H9 (cell line): ENCODE measurements around the gene CDK6. TPM values are rescaled to one million over a fixed set of nuclear protein-coding genes. Genes with fewer than 3 reads are reported as not detected.
A peak's percentile ranks its signal among the peaks of the same experiment; 100 is the strongest.

Experiments used
- DNase-seq: peaks from one replicate; pipeline ENCODE4 v3.0.0-alpha.2; 2017
- H2AFZ ChIP-seq: one replicate; pipeline ENCODE4 v1.6.1; 2013; ENCODE audit warnings: mild to moderate bottlenecking, low read length, control low read depth, moderate library complexity
- H2AK5ac ChIP-seq: 2 replicates; pipeline ENCODE4 v1.6.1; 2013; ENCODE audit warnings: low read length, control low read depth, mixed read lengths; ENCODE audit not compliant: insufficient read length
- H2BK120ac ChIP-seq: one replicate; pipeline ENCODE4 v1.6.1; 2013; ENCODE audit warnings: low read depth, mild to moderate bottlenecking, low read length, control low read depth, inconsistent platforms; ENCODE audit not compliant: poor library complexity, severe bottlenecking
- H2BK12ac ChIP-seq: 2 replicates; pipeline ENCODE4 v1.6.1; 2013; ENCODE audit warnings: low read length, control low read depth, mixed read lengths, low read depth; ENCODE audit not compliant: insufficient read length
- H2BK15ac ChIP-seq: 2 replicates; pipeline ENCODE4 v1.6.1; 2013; ENCODE audit warnings: low read depth, low read length, control low read depth
- H2BK20ac ChIP-seq: one replicate; pipeline ENCODE4 v1.6.1; 2013; ENCODE audit warnings: low read depth, mild to moderate bottlenecking, low read length, control low read depth, inconsistent platforms; ENCODE audit not compliant: poor library complexity, severe bottlenecking
- H2BK5ac ChIP-seq: 2 replicates; pipeline ENCODE4 v1.6.1; 2013; ENCODE audit warnings: low read length, control low read depth, mixed read lengths; ENCODE audit not compliant: insufficient read length
- H3K14ac ChIP-seq: 2 replicates; pipeline ENCODE4 v1.6.1; 2013; ENCODE audit warnings: low read length, control low read depth; ENCODE audit not compliant: insufficient read depth
- H3K18ac ChIP-seq: 2 replicates; pipeline ENCODE4 v1.6.1; 2013; ENCODE audit warnings: low read depth, mild to moderate bottlenecking, mixed read lengths, low read length, control low read depth; ENCODE audit not compliant: insufficient read length
- H3K23ac ChIP-seq: 2 replicates; pipeline ENCODE4 v1.6.1; 2013; ENCODE audit warnings: low read length, control low read depth, mixed read lengths, low read depth; ENCODE audit not compliant: insufficient read length
- H3K23me2 ChIP-seq: 2 replicates; pipeline ENCODE4 v1.6.1; 2013; ENCODE audit warnings: low read depth, mild to moderate bottlenecking, mixed read lengths, low read length, control low read depth; ENCODE audit not compliant: insufficient read length, poor library complexity, severe bottlenecking
- H3K27ac ChIP-seq: 2 replicates; pipeline ENCODE4 v1.5.1; 2013; ENCODE audit warnings: low read length, control low read depth, mixed read lengths, low read depth; ENCODE audit not compliant: insufficient read length
- H3K27me3 ChIP-seq: 2 replicates; pipeline ENCODE4 v1.6.1; 2013; ENCODE audit warnings: low read length, control low read depth, inconsistent platforms; ENCODE audit not compliant: insufficient read depth
- H3K4ac ChIP-seq: 2 replicates; pipeline ENCODE4 v1.6.1; 2013; ENCODE audit warnings: low read depth, mild to moderate bottlenecking, control low read depth, inconsistent platforms, low read length, moderate library complexity
- H3K4me1 ChIP-seq: 2 replicates; pipeline ENCODE4 v1.6.1; 2013; ENCODE audit warnings: low read length, control low read depth, inconsistent platforms; ENCODE audit not compliant: insufficient read depth
- H3K4me2 ChIP-seq: 2 replicates; pipeline ENCODE4 v1.6.1; 2013; ENCODE audit warnings: low read length, control low read depth, mixed read lengths; ENCODE audit not compliant: insufficient read length, insufficient read depth
- H3K56ac ChIP-seq: 2 replicates; pipeline ENCODE4 v1.6.1; 2013; ENCODE audit warnings: low read depth, mild to moderate bottlenecking, mixed read lengths, low read length, control low read depth; ENCODE audit not compliant: insufficient read length
- H3K79me1 ChIP-seq: 2 replicates; pipeline ENCODE4 v1.6.1; 2013; ENCODE audit warnings: low read depth, mild to moderate bottlenecking, moderate library complexity, low read length, control low read depth, inconsistent platforms; ENCODE audit not compliant: insufficient read depth, poor library complexity, severe bottlenecking
- H3K79me2 ChIP-seq: 2 replicates; pipeline ENCODE4 v1.6.1; 2013; ENCODE audit warnings: low read length, control low read depth, inconsistent platforms; ENCODE audit not compliant: insufficient read depth
- H3K9ac ChIP-seq: 2 replicates; pipeline ENCODE4 v1.6.1; 2013; ENCODE audit warnings: low read length, control low read depth, mixed read lengths; ENCODE audit not compliant: insufficient read length; ENCODE audit errors: extremely low read depth
- H3K9me3 ChIP-seq: one replicate; pipeline ENCODE4 v1.6.1; 2013; ENCODE audit warnings: low read depth, low read length, inconsistent platforms; ENCODE audit not compliant: control insufficient read depth
- H3T11ph ChIP-seq: one replicate; pipeline ENCODE4 v1.6.1; 2013; ENCODE audit warnings: mild to moderate bottlenecking, low read length, control low read depth, inconsistent platforms
- H4K20me1 ChIP-seq: one replicate; pipeline ENCODE4 v1.6.1; 2013; ENCODE audit not compliant: control insufficient read depth, insufficient read length, insufficient read depth
- H4K5ac ChIP-seq: 2 replicates; pipeline ENCODE4 v1.6.1; 2013; ENCODE audit warnings: low read depth, mild to moderate bottlenecking, mixed read lengths, low read length, control low read depth; ENCODE audit not compliant: insufficient read length
- H4K8ac ChIP-seq: replicated peaks from 2 replicates; pipeline ENCODE4 v1.6.1; 2013; ENCODE audit warnings: low read length, control low read depth, mixed read lengths, low read depth; ENCODE audit not compliant: insufficient read length
- H4K91ac ChIP-seq: 2 replicates; pipeline ENCODE4 v1.6.1; 2013; ENCODE audit warnings: low read depth, mild to moderate bottlenecking, moderate library complexity, mixed read lengths, low read length, control low read depth; ENCODE audit not compliant: insufficient read length
- H3K27ac Mint-ChIP-seq, 3 experiments: 2 replicates in 2 of 3; 3 replicates in 1 of 3; pipeline ENCODE4 v1.8.0; 2020 to 2021; ENCODE audit warnings: mixed read lengths in 3 of 3, mild to moderate bottlenecking in 1 of 3, moderate library complexity in 1 of 3
- H3K27me3 Mint-ChIP-seq: 2 replicates; pipeline ENCODE4 v1.8.0; 2021; ENCODE audit warnings: low read depth, mild to moderate bottlenecking, moderate library complexity, mixed read lengths
- H3K36me3 Mint-ChIP-seq, 3 experiments: 2 replicates in 2 of 3; 3 replicates in 1 of 3; pipeline ENCODE4 v1.8.0; 2020 to 2021; ENCODE audit warnings: low read depth in 3 of 3, mixed read lengths in 3 of 3; ENCODE audit not compliant: insufficient read depth in 1 of 3
- H3K4me1 Mint-ChIP-seq, 2 experiments: 2 replicates each; pipeline ENCODE4 v1.8.0; 2020; ENCODE audit warnings: mixed read lengths in 2 of 2
- H3K4me3 Mint-ChIP-seq, 2 experiments: 2 replicates in 1 of 2; 3 replicates in 1 of 2; pipeline ENCODE4 v1.8.0; 2020 to 2021; ENCODE audit warnings: mild to moderate bottlenecking in 2 of 2, mixed read lengths in 2 of 2, moderate library complexity in 1 of 2
- H3K9me3 Mint-ChIP-seq, 2 experiments: 2 replicates in 1 of 2; 3 replicates in 1 of 2; pipeline ENCODE4 v1.8.0; 2020; ENCODE audit warnings: mild to moderate bottlenecking in 2 of 2, mixed read lengths in 2 of 2, moderate library complexity in 1 of 2
- WGBS: extraction: QIAGEN DNeasy Blood & Tissue Kit; methylation state at CpG from one replicate; pipeline ENCODE4 v1.1.7; 2013; ENCODE audit warnings: missing lambda C conversion rate, low lambda C conversion rate, mixed read lengths; ENCODE audit not compliant: insufficient read length; ENCODE audit errors: extremely low coverage; 5-methylcytosine and 5-hydroxymethylcytosine counted together
- total RNA-seq: library from RNA; stranded (reverse); gene quantifications from 2 replicates; pipeline ENCODE4 v1.2.1, GENCODE V29; 2021
- TF ChIP-seq, protein P1 (sequence below): fragments of 200-600 bp; sonication (generic); conservative IDR thresholded peaks from 3 replicates; pipeline ENCODE4 v1.8.0; 2021; ENCODE audit warnings: antibody characterized with exemption, mild to moderate bottlenecking

CDK6 gene
- total RNA-seq, 1 experiment from 2014 or later, result 30.0 TPM

DNA sequence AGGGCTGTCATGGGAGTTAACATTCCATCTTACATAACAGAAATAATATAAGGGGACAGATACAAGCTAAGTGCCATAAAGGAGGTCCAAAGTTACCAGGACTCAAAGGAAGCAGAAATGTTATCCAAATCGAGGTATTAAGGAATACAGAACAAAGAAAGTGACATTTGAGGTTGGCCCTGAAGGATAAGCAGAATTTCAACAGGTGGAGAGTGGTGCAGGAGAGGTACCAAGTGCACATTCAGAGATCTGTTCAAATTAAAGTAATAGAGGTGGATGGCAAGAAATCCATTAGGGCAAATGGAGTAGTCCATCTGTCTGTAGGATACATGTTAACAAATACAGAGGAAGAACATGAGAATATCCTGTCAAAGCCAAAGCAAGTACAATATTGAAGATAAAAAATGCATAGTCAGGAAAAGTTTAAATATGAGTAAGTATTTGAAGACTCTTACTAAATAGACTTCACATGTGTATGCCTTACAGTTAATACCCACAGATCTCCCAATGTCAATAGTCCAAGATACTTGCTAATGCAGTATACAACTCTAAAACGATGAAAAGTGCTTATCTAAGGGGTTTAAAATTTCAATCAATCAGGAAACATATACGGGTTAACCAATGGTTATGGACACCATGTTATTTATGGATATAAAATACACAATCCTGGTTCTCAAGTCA lies 10.0 kb downstream of the CDK6 start:
- no peak overlapping the region for H2BK120ac ChIP-seq
- no peak overlapping the region for H2AFZ ChIP-seq
- no peaks in the 10 kb centered on the region for H3K27me3 ChIP-seq
- no peak overlapping the region for H2BK20ac ChIP-seq
- no peak overlapping the region for H2BK5ac ChIP-seq
- no peak overlapping the region for H3K27ac ChIP-seq
- no peaks in the 10 kb centered on the region for H3K79me1 ChIP-seq
- no peak overlapping the region for H3K4ac ChIP-seq
- H4K20me1 ChIP-seq, result no peaks in the 10 kb centered on the region
- Mint-ChIP-seq H3K36me3 (peaks cover 0 to 2% (median 1%) of the 10 kb centered on the region in 3 experiments; a peak in 1 of 7 replicates), H3K27me3 (no peaks in the 10 kb centered on the region), H3K9me3 (no peaks in the 10 kb centered on the region), H3K4me3 (no peak overlapping the region), H3K27ac (peak overlapping the region in 1 of 3 experiments; percentile 2; a peak in 1 of 7 replicates), H3K4me1 (peaks cover 58 to 61% of the 10 kb centered on the region in 2 experiments)
- no peak overlapping the region for H4K5ac ChIP-seq
- H2AK5ac ChIP-seq, result no peak overlapping the region
- peaks cover 6% of the 10 kb centered on the region; the same call in 1 of the 2 replicates for H3K4me1 ChIP-seq
- H3T11ph ChIP-seq, result no peak overlapping the region
- no peak overlapping the region for H3K23ac ChIP-seq
- H3K56ac ChIP-seq, result no peak overlapping the region
- no peaks in the 10 kb centered on the region for H3K23me2 ChIP-seq
- TF ChIP-seq, protein P1, sequence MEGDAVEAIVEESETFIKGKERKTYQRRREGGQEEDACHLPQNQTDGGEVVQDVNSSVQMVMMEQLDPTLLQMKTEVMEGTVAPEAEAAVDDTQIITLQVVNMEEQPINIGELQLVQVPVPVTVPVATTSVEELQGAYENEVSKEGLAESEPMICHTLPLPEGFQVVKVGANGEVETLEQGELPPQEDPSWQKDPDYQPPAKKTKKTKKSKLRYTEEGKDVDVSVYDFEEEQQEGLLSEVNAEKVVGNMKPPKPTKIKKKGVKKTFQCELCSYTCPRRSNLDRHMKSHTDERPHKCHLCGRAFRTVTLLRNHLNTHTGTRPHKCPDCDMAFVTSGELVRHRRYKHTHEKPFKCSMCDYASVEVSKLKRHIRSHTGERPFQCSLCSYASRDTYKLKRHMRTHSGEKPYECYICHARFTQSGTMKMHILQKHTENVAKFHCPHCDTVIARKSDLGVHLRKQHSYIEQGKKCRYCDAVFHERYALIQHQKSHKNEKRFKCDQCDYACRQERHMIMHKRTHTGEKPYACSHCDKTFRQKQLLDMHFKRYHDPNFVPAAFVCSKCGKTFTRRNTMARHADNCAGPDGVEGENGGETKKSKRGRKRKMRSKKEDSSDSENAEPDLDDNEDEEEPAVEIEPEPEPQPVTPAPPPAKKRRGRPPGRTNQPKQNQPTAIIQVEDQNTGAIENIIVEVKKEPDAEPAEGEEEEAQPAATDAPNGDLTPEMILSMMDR, result no peak
- 0 out of 2 replicates have a peak, but pooled peaks cover 2% of the 10 kb centered on the region for H3K79me2 ChIP-seq
- H2BK12ac ChIP-seq, result no peak overlapping the region
- no peak overlapping the region for H3K18ac ChIP-seq
- H3K9ac ChIP-seq, result no peak overlapping the region
- H3K9me3 ChIP-seq, result no peaks in the 10 kb centered on the region
- no peak overlapping the region for H4K8ac ChIP-seq
- H4K91ac ChIP-seq, result no peak overlapping the region
- H3K4me2 ChIP-seq, result no peak overlapping the region
- H2BK15ac ChIP-seq, result no peak overlapping the region
- no peak overlapping the region for H3K14ac ChIP-seq
- DNase-seq, result no peak
- no CpG with 5 or more reads among the region's 3 CpGs for WGBS
